NB4 (cell line): ENCODE data around the gene TRIM2.

ENCODE experiments used
- DNase-seq: peaks from one replicate; pipeline ENCODE4 v3.0.0; 2010; ENCODE audit warnings: low read depth
- H3K4me3 ChIP-seq: one replicate; pipeline ENCODE4 v1.5.1; 2011; ENCODE audit warnings: mild to moderate bottlenecking, low read depth, low read length, moderate library complexity
- CTCF ChIP-seq: IDR thresholded peaks from one replicate; pipeline ENCODE4 v1.5.1; 2012; ENCODE audit warnings: low read depth, low read length
- MYC ChIP-seq: IDR thresholded peaks from 2 replicates; pipeline ENCODE4 v1.6.1; 2011; ENCODE audit warnings: low read depth, low read length
- POLR2A ChIP-seq: IDR thresholded peaks from 2 replicates; pipeline ENCODE4 v1.6.1; 2011; ENCODE audit warnings: mild to moderate bottlenecking; ENCODE audit not compliant: insufficient read length; ENCODE audit errors: extremely low read depth
- TF ChIP-seq, protein P1 (sequence below): IDR thresholded peaks from 2 replicates; pipeline ENCODE4 v1.6.1; 2011; ENCODE audit warnings: low read depth, low read length

TRIM2 gene

DNA sequence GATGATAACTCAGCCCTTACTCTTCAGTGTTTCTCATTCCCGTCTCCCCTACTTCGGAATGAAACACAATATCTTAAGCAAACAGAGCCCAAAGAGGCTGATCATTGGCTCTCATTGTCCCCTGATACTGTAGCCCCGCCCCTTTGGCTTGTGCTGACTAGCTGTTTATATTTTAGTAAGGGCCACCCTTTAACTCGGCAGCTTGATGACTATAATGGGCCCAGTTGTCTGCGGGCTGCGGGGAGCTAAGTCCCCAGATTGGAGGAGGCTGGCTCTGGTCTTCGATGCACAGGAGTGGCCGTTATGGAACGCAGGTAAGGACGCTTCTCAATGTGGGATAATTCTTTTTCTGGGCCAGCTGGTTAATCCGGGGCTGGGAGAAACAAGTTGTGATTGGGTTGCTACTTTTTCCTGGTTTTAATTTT is at the start of gene TRIM2:
TSS of gene TRIM2 (plus strand) at position 197 of the 425 bp plus-strand sequence. CDS start at position 285, 88 bp downstream.
- no peak within 1 kb of the TSS for H3K4me3 ChIP-seq
- TF ChIP-seq MYC (no peak), POLR2A (no peak), CTCF (no peak)
- TF ChIP-seq, protein P1, sequence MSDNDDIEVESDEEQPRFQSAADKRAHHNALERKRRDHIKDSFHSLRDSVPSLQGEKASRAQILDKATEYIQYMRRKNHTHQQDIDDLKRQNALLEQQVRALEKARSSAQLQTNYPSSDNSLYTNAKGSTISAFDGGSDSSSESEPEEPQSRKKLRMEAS = no peak
- no peak for DNase-seq

- TF ChIP-seq POLR2A (no peak), CTCF (no peak), MYC (no peak)
- TF ChIP-seq, protein P1 = no peak
- H3K4me3 ChIP-seq = no peak overlapping the region
- DNase-seq = no peak
These were observed 48.6 kb upstream of the TRIM2 start for GRCh38 chr4:153155686-153156085.

- peak; percentile 80 for DNase-seq
- no peak overlapping the region for H3K4me3 ChIP-seq
- TF ChIP-seq POLR2A (no peak), MYC (no peak), CTCF (peak; percentile 62)
- TF ChIP-seq, protein P1 = peak; percentile 25; the same call in 1 of the 2 replicates
These were observed 48.0 kb upstream of the TRIM2 start for GRCh38 chr4:153156263-153156662.

DNA sequence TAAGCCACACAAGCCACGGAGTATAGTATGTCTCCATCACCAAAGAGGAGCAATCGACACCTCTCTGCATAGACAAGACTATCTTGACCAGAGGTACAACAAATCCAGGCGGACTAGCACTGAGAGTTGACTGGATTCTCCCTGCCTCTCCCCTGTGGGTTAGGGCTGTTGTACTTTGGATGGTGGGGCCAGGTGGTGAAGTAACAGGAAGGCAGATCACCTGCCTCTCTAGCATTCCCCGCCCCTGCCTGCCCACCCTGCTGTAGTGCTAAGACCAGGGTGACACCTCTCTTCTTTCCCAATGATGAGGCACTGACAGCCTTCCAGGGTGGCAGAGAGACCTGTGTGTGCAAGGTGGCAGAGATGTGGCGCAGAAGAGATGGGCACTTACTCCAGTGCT is 47.5 kb upstream of the TRIM2 start:
- DNase-seq = no peak
- TF ChIP-seq POLR2A (no peak), MYC (no peak)
- no peak overlapping the region for H3K4me3 ChIP-seq

GRCh38 chr4:153159016-153159415 is 45.2 kb upstream of the TRIM2 start:
- TF ChIP-seq POLR2A (no peak), CTCF (no peak), MYC (no peak)
- TF ChIP-seq, protein P1 = no peak
- DNase-seq = no peak
- no peak overlapping the region for H3K4me3 ChIP-seq

DNA sequence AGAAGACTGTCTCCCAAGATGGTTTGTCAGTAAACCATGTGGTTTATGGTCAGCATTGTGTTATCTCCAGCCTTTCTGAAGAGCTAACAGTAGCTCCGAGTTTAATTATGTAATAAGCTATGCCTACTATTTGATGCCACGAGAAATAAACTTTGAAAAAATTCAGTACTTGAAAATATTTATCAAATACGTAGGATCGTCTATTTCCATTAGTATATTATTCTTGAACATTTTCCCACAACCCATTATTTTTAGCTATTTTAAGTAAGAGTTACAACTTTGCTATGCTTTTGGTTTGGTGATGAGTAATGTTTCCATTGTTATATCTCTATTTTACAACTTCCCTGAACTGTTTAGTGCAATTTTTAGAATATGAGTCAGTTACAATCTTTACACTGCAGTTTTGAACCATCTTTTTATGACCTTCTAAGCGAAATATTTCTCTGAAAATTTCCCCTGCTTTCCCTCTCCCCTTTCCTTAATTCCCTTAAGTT is 44.5 kb upstream of the TRIM2 start:
- DNase-seq = peak; percentile 29
- TF ChIP-seq, protein P1 = no peak
- TF ChIP-seq POLR2A (no peak), MYC (no peak), CTCF (no peak)
- H3K4me3 ChIP-seq = no peak overlapping the region
